K562 (cell line): ENCODE results near the gene AJUBA. TPM values are rescaled to one million over a fixed set of nuclear protein-coding genes. Genes with fewer than 3 reads are reported as not detected.

Experiments
- ATAC-seq: fragments of 200-7000 bp; cut with Tn5 transposase; 3 replicates; pipeline ENCODE4 v1.9.1; 2020; ENCODE audit warnings: moderate library complexity
- BruUV-seq: library from RNA; stranded (reverse); fragments of 400-500 nt; replicated peaks from 2 replicates; lab custom pipeline; 2021; lab: Mats Ljungman, UMichigan
- CTCF ChIA-PET: fragments of 300-600 bp; formaldehyde crosslinking; extraction: SDS; loops from one replicate; lab custom pipeline; 2021; ENCODE audit warnings: low intra/inter-chr PET ratio; lab: Yijun Ruan, JAX
- POLR2A ChIA-PET: fragments of 300-600, 350-650 bp; sonication (Branson Sonifier 250); formaldehyde crosslinking; extraction: SDS; loops from one replicate; lab custom pipeline; 2021; ENCODE audit warnings: antibody characterized with exemption, inconsistent platforms; lab: Yijun Ruan, JAX
- DNase-seq, 4 experiments: peaks; one replicate each; pipeline versions ENCODE4 v3.0.0 to v3.0.0-alpha.2; 2011 to 2018; ENCODE audit warnings: low spot score in 3 of 4, mixed read lengths in 3 of 4; ENCODE audit errors: extremely low read depth in 1 of 4
- FAIRE-seq: peaks from 2 replicates; lab custom pipeline; 2011; peaks lifted over from hg19 to GRCh38; lab: Jason Lieb, UNC
- H2AFZ ChIP-seq: 2 replicates; pipeline ENCODE4 v1.6.0; 2011; ENCODE audit warnings: low read depth, low read length, control low read depth, inconsistent platforms
- H3K27ac ChIP-seq: fragments of 200-600 bp; 3 replicates; pipeline ENCODE4 v1.8.0; 2011; ENCODE audit warnings: low read depth, mild to moderate bottlenecking, control low read depth, inconsistent platforms, low read length, moderate library complexity, mixed read lengths; ENCODE audit errors: extremely low read depth
- H3K27me3 ChIP-seq, 2 experiments: fragments of 300-600 bp in 1 of 2; 2 replicates in 1 of 2; 3 replicates in 1 of 2; pipeline versions ENCODE4 v1.6.0 to v1.8.0; 2011; ENCODE audit warnings: inconsistent platforms in 2 of 2, low read length in 2 of 2, mild to moderate bottlenecking in 1 of 2, mixed read lengths in 1 of 2, moderate library complexity in 1 of 2; ENCODE audit not compliant: control insufficient read depth in 2 of 2, insufficient read depth in 2 of 2
- H3K36me3 ChIP-seq: fragments of 300-600 bp; 3 replicates; pipeline ENCODE4 v1.8.0; 2011; ENCODE audit warnings: mild to moderate bottlenecking, low read length, inconsistent platforms; ENCODE audit not compliant: control insufficient read depth, insufficient read depth
- H3K4me1 ChIP-seq, 2 experiments: fragments of 200-600 bp in 1 of 2; replicated peaks in 1 of 2; 2 replicates in 1 of 2; 3 replicates in 1 of 2; pipeline versions ENCODE4 v1.5.1 to v1.8.0; 2011; ENCODE audit warnings: inconsistent platforms in 2 of 2, low read length in 2 of 2, mild to moderate bottlenecking in 1 of 2, mixed read lengths in 1 of 2, moderate library complexity in 1 of 2; ENCODE audit not compliant: control insufficient read depth in 2 of 2, insufficient read depth in 2 of 2
- H3K4me2 ChIP-seq: 2 replicates; pipeline ENCODE4 v1.6.1; 2011; ENCODE audit warnings: low read length, control low read depth, inconsistent platforms, mixed read lengths; ENCODE audit not compliant: insufficient read depth
- H3K4me3 ChIP-seq: fragments of 200-600 bp; sonication (generic), shearing (Covaris generic); 2 replicates; pipeline ENCODE4 v1.5.1; 2016; ENCODE audit warnings: control low read depth, inconsistent platforms
- H3K79me2 ChIP-seq: fragments of 200-600 bp; 3 replicates; pipeline ENCODE4 v1.8.0; 2011; ENCODE audit warnings: low read length, inconsistent platforms; ENCODE audit not compliant: control insufficient read depth, insufficient read depth
- H3K9ac ChIP-seq, 2 experiments: 2 replicates each; pipeline versions ENCODE4 v1.6.0 to v1.6.1; 2011; ENCODE audit warnings: low read depth in 2 of 2, low read length in 2 of 2, control low read depth in 1 of 2, inconsistent platforms in 1 of 2, mild to moderate bottlenecking in 1 of 2, mixed read lengths in 1 of 2; ENCODE audit not compliant: insufficient read depth in 1 of 2
- H3K9me1 ChIP-seq: one replicate; pipeline ENCODE4 v1.6.0; 2011; ENCODE audit warnings: inconsistent platforms, mild to moderate bottlenecking, low read length, moderate library complexity; ENCODE audit not compliant: control insufficient read depth, insufficient read depth
- H3K9me3 ChIP-seq: replicated peaks from 2 replicates; pipeline ENCODE4 v1.5.1; 2011; ENCODE audit warnings: low read depth, low read length, inconsistent platforms; ENCODE audit not compliant: control insufficient read depth, insufficient read depth
- H4K20me1 ChIP-seq: replicated peaks from 2 replicates; pipeline ENCODE4 v1.6.1; 2011; ENCODE audit warnings: low read length, inconsistent platforms, mixed read lengths; ENCODE audit not compliant: control insufficient read depth, insufficient read depth
- STAT5B ChIP-seq: fragments of 250-450 bp; sonication (Bioruptor Pico); IDR thresholded peaks from 2 replicates; pipeline ENCODE4 v1.8.0; 2021; ENCODE audit warnings: mild to moderate bottlenecking, inconsistent platforms
- TBL1XR1 ChIP-seq, 2 experiments: IDR thresholded peaks; 2 replicates each; pipeline ENCODE4 v1.6.1; 2012; ENCODE audit warnings: improper control_type of control experiment in 2 of 2, low read length in 2 of 2, mild to moderate bottlenecking in 1 of 2
- ZZZ3 ChIP-seq: fragments of 450-650 bp; IDR thresholded peaks from 2 replicates; pipeline ENCODE4 v1.6.1; 2016; ENCODE audit warnings: antibody characterized with exemption, mild to moderate bottlenecking, moderate library complexity
- WGBS: fragments of 100-300 bp; shearing (Covaris generic); methylation state at CpG from one replicate; pipeline ENCODE4 v1.1.6; 2016; ENCODE audit warnings: low coverage, mixed read lengths; ENCODE audit not compliant: insufficient coverage; ENCODE audit errors: missing lambda C conversion rate; 5-methylcytosine and 5-hydroxymethylcytosine counted together
- in situ Hi-C: fragments of 300-500 bp; cut with MboI; formaldehyde crosslinking; loops from 4 replicates; pipeline ENCODE4 v1.15.0; 2018; ENCODE audit warnings: inconsistent platforms, mixed read lengths
- intact Hi-C: fragments of 100-400 bp; cut with micrococcal nuclease; formaldehyde crosslinking; loops from 2 replicates; pipeline ENCODE4 v1.14.2; 2022
- polyA plus RNA-seq, 8 experiments: library from polyadenylated mRNA; depleted of rRNA in 4 of 8; stranded (reverse) in 5 of 8; unstranded in 3 of 8; fragments of >200 nt; fragmentation: Nextera tagmentation in 2 of 8; fragmentation: Illumina TruSeq in 1 of 8; extraction: Ambion mirVana in 2 of 8; extraction: Trizol in 1 of 8; gene quantifications; 2 replicates each; pipeline versions ENCODE4 v1.2.1 to v1.2.3, GENCODE V29; 2011 to 2014; ENCODE audit warnings: inconsistent platforms in 1 of 8, missing spikeins in 1 of 8
- total RNA-seq, 7 experiments: library from RNA; depleted of rRNA in 6 of 7; stranded (reverse); fragments of >200 nt in 6 of 7; fragmentation: Illumina TruSeq in 2 of 7; extraction: Trizol in 2 of 7; gene quantifications; 2 replicates each; pipeline versions ENCODE4 v1.2.1 to v1.2.3, GENCODE V29; 2011 to 2021; ENCODE audit warnings: low replicate concordance in 1 of 7
- TF ChIP-seq, protein P1 (sequence below), 2 experiments: fragments of 450-650 bp; conservative IDR thresholded peaks; 2 replicates each; pipeline ENCODE4 v1.6.1; 2017; ENCODE audit warnings: mild to moderate bottlenecking in 2 of 2, moderate library complexity in 2 of 2

AJUBA gene
- total and polyA plus RNA-seq, 9 of the 15 experiments (the other 6 are each of a cell fraction or from before 2014, with no cell fraction given), result 0.73 to 4.7 (median 2.8) TPM

DNA sequence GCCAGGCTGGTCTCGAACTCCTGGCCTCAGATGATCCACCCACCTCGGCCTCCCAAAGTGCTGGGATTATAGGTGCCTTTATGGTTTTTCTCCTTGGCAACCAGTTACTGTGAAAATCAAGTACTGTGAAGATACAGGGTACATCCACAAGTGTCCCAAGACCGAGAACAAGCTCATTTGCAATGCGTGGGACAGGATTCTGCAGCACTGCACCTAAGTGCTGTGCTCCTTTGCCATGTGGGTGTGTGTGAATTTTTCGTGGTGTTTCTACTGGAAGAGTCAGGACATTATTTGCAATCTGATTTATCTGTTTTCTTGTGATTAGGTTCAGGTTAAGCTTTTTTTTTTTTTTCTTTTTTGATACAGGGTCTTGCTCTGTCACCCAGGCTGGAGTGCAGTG lies 34.7 kb upstream of the AJUBA start:
- Histone ChIP-seq H4K20me1 (no peaks in the 10 kb centered on the region), H3K4me1 (peaks cover 24 to 28% of the 10 kb centered on the region in 2 experiments; a peak in 4 of 5 replicates), H3K4me3 (no peak overlapping the region), H2AFZ (no peak overlapping the region), H3K9ac (no peak overlapping the region), H3K9me3 (no peaks in the 10 kb centered on the region), H3K79me2 (no peaks in the 10 kb centered on the region), H3K4me2 (no peak overlapping the region), H3K27me3 (no peaks in the 10 kb centered on the region), H3K9me1 (no peaks in the 10 kb centered on the region), H3K36me3 (no peaks in the 10 kb centered on the region), H3K27ac (no peak overlapping the region)
- TF ChIP-seq TBL1XR1 (IDR thresholded peaks at IDR 0.05; ENCODE audit: low read length in 2 of 2), result no peak
- TF ChIP-seq, protein P1, sequence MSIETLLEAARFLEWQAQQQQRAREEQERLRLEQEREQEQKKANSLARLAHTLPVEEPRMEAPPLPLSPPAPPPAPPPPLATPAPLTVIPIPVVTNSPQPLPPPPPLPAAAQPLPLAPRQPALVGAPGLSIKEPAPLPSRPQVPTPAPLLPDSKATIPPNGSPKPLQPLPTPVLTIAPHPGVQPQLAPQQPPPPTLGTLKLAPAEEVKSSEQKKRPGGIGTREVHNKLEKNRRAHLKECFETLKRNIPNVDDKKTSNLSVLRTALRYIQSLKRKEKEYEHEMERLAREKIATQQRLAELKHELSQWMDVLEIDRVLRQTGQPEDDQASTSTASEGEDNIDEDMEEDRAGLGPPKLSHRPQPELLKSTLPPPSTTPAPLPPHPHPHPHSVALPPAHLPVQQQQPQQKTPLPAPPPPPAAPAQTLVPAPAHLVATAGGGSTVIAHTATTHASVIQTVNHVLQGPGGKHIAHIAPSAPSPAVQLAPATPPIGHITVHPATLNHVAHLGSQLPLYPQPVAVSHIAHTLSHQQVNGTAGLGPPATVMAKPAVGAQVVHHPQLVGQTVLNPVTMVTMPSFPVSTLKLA (conservative IDR thresholded peaks at IDR 0.05), result no peak
- TF ChIP-seq STAT5B (CRISPR knock-in tag), result no peak
- TF ChIP-seq ZZZ3, result no peak
- 68% methylated on average over 5 of the region's 5 CpGs for WGBS
- BruUV-seq, result no TSS peak
- intact Hi-C loops (no loop called here), in situ Hi-C loops (no loop called here)
- FAIRE-seq (no peak), ATAC-seq (no peak), DNase-seq (no peak)
- ChIA-PET POLR2A (interaction anchor here (0.9 to 4.7 kb wide), 4 partner anchors 9 to 77 kb away, joined by 3 to 29 read pairs (median 4); no protein-coding TSS in a partner anchor), CTCF (interaction anchor here (0.7 kb wide), 1 partner anchor 23 kb away, joined by 4 read pairs; no protein-coding TSS in a partner anchor)
